Mesodermal cell (in vitro differentiated cells): Measurements from ENCODE around the gene ASB7.

ENCODE experiments used
- H3K27ac ChIP-seq: 2 replicates; pipeline ENCODE4 v1.7.0; 2013; ENCODE audit warnings: mild to moderate bottlenecking, low read depth, low read length, moderate library complexity; ENCODE audit not compliant: severe bottlenecking
- H3K36me3 ChIP-seq: 2 replicates; pipeline ENCODE4 v1.7.1; 2013; ENCODE audit warnings: mild to moderate bottlenecking, low read length, moderate library complexity; ENCODE audit not compliant: control insufficient read depth, insufficient read depth
- H3K4me1 ChIP-seq: one replicate; pipeline ENCODE4 v1.7.1; 2013; ENCODE audit warnings: mild to moderate bottlenecking, low read length; ENCODE audit not compliant: insufficient read depth, control insufficient read depth, poor library complexity, severe bottlenecking
- H3K4me3 ChIP-seq: 2 replicates; pipeline ENCODE4 v1.7.0; 2013; ENCODE audit warnings: low read length, control low read depth, mild to moderate bottlenecking; ENCODE audit not compliant: insufficient read depth, poor library complexity, severe bottlenecking; ENCODE audit errors: extremely low read depth
- H3K9me3 ChIP-seq: 2 replicates; pipeline ENCODE4 v1.7.1; 2013; ENCODE audit warnings: mild to moderate bottlenecking, low read length, moderate library complexity; ENCODE audit not compliant: control insufficient read depth
- WGBS, 2 experiments: methylation state at CpG; one replicate each; pipeline ENCODE4 v1.1.5; 2013; ENCODE audit warnings: missing lambda C conversion rate in 2 of 2; ENCODE audit not compliant: insufficient coverage in 2 of 2; 5-methylcytosine and 5-hydroxymethylcytosine counted together

Gene ASB7

DNA sequence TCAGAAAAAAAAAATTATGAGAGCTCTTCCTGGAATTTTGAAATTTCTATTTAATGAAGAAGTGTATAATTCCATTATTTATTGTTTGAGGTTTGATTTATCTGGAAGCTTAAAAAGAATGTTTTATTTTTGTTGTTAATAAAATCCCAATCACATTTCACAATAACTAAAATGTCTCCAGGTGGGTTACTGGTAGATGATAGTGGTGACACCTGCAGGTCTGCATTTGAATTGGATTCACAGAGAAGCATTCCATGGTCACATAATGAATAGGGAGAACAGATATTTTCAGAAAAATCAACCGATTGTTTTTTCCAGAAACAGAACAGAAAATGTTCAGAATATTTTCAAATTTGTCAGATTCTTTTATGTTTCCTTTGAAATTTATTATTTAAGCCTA, 48.3 kb downstream of the ASB7 start:
- no peaks in the 10 kb centered on the region for H3K4me1 ChIP-seq
- H3K9me3 ChIP-seq = no peaks in the 10 kb centered on the region
- no peak overlapping the region for H3K4me3 ChIP-seq
- no CpG with 5 or more reads among the region's 1 CpG for WGBS, 2 experiments
- H3K36me3 ChIP-seq = peaks cover 10% of the 10 kb centered on the region
- no peak overlapping the region for H3K27ac ChIP-seq

GRCh38 chr15:100651253-100651652, 48.9 kb downstream of the ASB7 start:
- H3K4me1 ChIP-seq = no peaks in the 10 kb centered on the region
- no peak overlapping the region for H3K27ac ChIP-seq
- 95 to 97% methylated on average over 4 to 5 of the region's 5 CpGs for WGBS, 2 experiments
- H3K36me3 ChIP-seq = peaks cover 10% of the 10 kb centered on the region
- no peaks in the 10 kb centered on the region for H3K9me3 ChIP-seq
- no peak overlapping the region for H3K4me3 ChIP-seq

DNA sequence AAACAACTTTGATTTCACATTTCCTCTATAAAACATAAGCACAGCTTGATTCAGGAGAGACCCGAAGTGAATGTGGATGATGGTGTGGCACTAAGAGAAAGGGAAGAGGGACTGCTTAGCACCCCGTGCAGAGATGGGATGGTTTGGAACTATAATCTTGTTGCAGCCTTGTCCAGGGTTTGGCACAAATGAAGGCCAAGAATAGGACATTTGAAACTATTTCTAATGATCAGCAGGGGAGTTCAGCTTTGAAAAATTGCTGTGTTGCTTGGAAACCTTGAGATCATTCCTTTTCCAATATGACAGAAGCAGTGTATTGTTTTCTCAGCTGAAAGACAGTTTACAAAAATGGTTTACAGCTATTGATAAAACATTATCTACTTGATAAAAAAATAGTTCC, 49.7 kb downstream of the ASB7 start:
- no peak overlapping the region for H3K27ac ChIP-seq
- H3K9me3 ChIP-seq = no peaks in the 10 kb centered on the region
- 93 to 100% methylated on average over 1 to 2 of the region's 2 CpGs for WGBS, 2 experiments
- no peaks in the 10 kb centered on the region for H3K4me1 ChIP-seq
- peaks cover 10% of the 10 kb centered on the region for H3K36me3 ChIP-seq
- no peak overlapping the region for H3K4me3 ChIP-seq

GRCh38 chr15:100653608-100654007, 51.2 kb downstream of the ASB7 start:
- 82 to 83% methylated on average over 1 of the region's 1 CpG for WGBS, 2 experiments

GRCh38 chr15:100658895-100659294, 56.5 kb downstream of the ASB7 start:
- no peak overlapping the region for H3K4me3 ChIP-seq
- H3K36me3 ChIP-seq = no peaks in the 10 kb centered on the region
- 91 to 94% methylated on average over 11 to 14 of the region's 14 CpGs for WGBS, 2 experiments
- peaks cover 1% of the 10 kb centered on the region for H3K4me1 ChIP-seq
- no peak overlapping the region for H3K27ac ChIP-seq
- no peaks in the 10 kb centered on the region for H3K9me3 ChIP-seq

More at GRCh38 chr15:100653608-100654007, 51.2 kb downstream of the ASB7 start:
- no peaks in the 10 kb centered on the region for H3K9me3 ChIP-seq
- H3K36me3 ChIP-seq = peaks cover 6% of the 10 kb centered on the region
- H3K27ac ChIP-seq = no peak overlapping the region
- no peaks in the 10 kb centered on the region for H3K4me1 ChIP-seq
- no peak overlapping the region for H3K4me3 ChIP-seq

DNA sequence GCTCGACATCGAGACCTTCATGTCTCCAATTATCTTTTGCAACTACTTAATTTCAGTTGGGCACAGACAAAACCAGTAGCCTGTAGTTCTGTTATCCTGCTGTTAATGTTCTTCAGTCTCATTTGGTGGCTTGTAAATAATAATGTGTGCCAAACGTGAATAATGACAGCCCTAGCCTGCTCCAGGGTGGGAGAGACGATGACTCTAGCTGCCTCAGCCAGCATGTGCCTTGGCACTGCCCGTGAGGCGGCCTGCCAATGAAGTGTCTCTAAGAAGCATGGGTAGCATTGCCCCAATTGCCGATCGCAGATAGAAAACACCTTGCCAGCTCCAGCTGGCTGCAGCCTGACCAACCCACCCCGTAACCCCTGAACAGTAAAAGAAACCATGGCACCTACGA, 58.8 kb downstream of the ASB7 start:
- Histone ChIP-seq H3K27ac (no peak overlapping the region), H3K4me1 (peaks cover 3% of the 10 kb centered on the region), H3K4me3 (no peak overlapping the region), H3K9me3 (no peaks in the 10 kb centered on the region), H3K36me3 (no peaks in the 10 kb centered on the region)
- 84 to 85% methylated on average over 6 to 8 of the region's 10 CpGs for WGBS, 2 experiments

DNA sequence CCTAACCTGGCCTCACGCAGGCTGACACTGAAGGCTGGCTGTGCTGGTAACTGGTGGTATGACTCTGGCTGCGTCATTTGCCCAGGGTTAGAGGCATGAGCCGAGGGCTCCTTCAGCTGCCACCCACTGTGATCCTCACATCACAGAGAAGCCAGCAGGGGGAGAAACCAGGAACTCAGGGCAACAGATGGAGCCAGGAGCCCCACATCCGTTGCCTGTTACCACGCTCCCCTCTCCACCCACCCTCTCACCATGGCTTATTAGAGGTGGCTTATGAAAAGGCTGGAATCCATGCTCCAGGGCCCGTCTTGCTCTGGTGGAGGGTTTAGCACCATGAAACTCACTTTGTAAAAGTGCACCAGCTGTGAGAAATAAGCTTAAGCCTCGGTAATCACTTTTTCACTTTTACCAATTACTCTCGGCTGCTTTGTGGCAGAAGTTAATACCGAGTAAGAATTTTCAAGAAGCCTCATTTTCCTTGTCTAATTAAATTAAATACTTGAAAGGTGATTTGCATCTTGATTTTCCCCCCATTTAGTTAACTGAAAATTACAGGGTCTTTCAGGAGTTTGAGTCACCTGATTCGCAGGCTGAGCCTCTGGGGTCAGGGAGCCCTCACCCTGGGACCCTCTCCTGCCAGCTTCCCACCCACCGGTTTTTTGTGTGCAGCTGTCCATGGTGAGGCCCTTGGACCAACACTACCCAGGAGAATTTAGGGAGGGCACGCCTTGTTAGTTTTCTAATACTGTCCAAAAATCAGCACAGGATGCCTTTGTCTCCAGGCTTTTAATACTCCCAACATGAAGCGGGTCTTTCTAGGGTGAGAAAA, 60.9 kb downstream of the ASB7 start:
- H3K9me3 ChIP-seq = no peaks in the 10 kb centered on the region
- no peak overlapping the region for H3K27ac ChIP-seq
- H3K4me3 ChIP-seq = no peak overlapping the region
- 70 to 71% methylated on average over 7 of the region's 13 CpGs for WGBS, 2 experiments
- no peaks in the 10 kb centered on the region for H3K36me3 ChIP-seq
- H3K4me1 ChIP-seq = peaks cover 3% of the 10 kb centered on the region

- no peaks in the 10 kb centered on the region for H3K9me3 ChIP-seq
These were observed 61.5 kb downstream of the ASB7 start for GRCh38 chr15:100663915-100664281.

GRCh38 chr15:100665570-100665969, 63.2 kb downstream of the ASB7 start:
- no peaks in the 10 kb centered on the region for H3K9me3 ChIP-seq
- no peak overlapping the region for H3K4me3 ChIP-seq
- H3K27ac ChIP-seq = no peak overlapping the region
- no peaks in the 10 kb centered on the region for H3K36me3 ChIP-seq
- H3K4me1 ChIP-seq = peaks cover 3% of the 10 kb centered on the region
- WGBS, 2 experiments = 64 to 70% methylated on average over 6 of the region's 7 CpGs

More at GRCh38 chr15:100663915-100664281, 61.5 kb downstream of the ASB7 start:
- Histone ChIP-seq H3K4me1 (peaks cover 3% of the 10 kb centered on the region), H3K36me3 (no peaks in the 10 kb centered on the region), H3K27ac (peak overlapping the region; percentile 29), H3K4me3 (no peak overlapping the region)
- 80 to 87% methylated on average over 11 of the region's 11 CpGs for WGBS, 2 experiments

DNA sequence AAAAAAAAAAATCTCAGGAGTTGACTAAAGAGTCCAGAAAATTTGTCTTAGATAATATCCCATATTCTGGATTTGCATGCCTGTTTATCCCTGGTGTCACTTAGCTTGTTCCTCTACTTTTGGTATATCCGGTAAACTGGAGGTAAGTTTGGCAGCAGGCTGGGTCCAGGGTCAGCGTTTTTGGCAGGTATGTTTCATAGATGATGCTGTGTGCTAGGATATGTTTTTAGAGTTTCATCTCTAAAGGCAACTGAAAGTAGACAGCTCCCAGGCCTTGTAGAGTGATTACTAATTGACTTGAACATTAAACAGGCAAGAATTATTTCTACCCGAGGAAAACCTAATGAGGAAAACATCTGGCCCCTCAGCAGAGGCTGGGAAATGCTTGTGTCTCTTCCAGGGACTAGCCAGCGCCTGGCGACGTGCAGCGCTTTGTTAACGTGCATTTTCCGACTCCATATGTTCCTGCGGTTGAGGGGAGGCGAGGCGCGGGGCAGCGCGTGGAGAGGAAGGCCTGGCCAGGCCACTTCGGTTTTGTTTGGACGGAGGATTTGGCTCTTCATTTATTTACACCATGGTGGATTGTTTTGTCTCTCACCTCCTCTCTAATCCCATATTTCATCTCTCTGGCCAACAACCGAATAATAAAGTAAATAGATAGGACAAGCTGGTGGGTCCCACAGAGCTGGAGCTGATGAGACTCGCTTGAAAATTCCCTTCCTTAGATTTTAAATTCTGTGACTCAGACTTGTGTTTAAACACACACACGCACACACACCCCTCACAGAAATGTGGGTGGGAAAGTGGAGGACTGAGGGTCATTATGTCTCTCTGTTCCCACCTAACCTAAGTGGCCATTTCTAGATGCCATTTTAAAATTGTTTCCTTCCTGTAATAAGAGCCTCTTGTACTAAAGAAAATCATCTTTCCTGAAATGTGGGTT, 65.3 kb downstream of the ASB7 start:
- WGBS, 2 experiments = 81 to 95% methylated on average over 6 to 15 of the region's 20 CpGs
- no peaks in the 10 kb centered on the region for H3K9me3 ChIP-seq
- peaks cover 9% of the 10 kb centered on the region for H3K4me1 ChIP-seq
- H3K27ac ChIP-seq = no peak overlapping the region
- H3K4me3 ChIP-seq = no peak overlapping the region
- no peaks in the 10 kb centered on the region for H3K36me3 ChIP-seq
